T-helper 1 cell (primary cell): ENCODE results near the gene MEX3B.

Experiments
- DNase-seq, 5 donors: peaks; one replicate each; pipeline ENCODE4 v3.0.0-alpha.2; 2012 to 2020
- total RNA-seq, 4 donors: gene quantifications; one replicate each; lab custom pipeline; 2026; lab: John Stamatoyannopoulos, UW

MEX3B gene
- total RNA-seq, result 2.1 to 13.8 (median 3.0) reads per million in 4 donors

- peak; percentile 67 to 93 (median 76) for DNase-seq
Measured at GRCh38 chr15:82045892-82046665, at the start of gene MEX3B. TSS of gene MEX3B (minus strand) at chr15:82046018. CDS start at chr15:82045705, 313 bp downstream.

DNA sequence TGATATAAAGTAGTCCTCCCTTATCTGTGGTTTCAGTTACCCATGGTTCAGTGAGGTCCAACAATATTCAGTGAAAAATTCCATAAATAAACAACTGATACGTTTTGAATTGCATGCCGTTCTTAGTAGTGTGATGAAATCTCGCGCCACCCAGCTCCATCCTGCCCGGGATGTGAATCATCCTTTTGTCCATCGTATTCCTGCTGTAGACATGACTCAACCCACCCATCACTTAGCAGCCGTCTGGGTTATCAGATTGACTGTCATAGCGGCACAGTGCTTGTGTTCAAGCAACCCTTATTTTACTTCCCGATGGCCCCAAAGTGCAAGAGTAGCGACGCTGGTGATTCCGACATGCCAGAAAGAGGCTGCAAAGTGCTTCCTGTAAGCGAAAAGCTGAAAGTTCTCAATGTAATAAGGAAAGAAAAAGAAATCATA, 48.0 kb upstream of the MEX3B start:
- DNase-seq, result no peak

DNA sequence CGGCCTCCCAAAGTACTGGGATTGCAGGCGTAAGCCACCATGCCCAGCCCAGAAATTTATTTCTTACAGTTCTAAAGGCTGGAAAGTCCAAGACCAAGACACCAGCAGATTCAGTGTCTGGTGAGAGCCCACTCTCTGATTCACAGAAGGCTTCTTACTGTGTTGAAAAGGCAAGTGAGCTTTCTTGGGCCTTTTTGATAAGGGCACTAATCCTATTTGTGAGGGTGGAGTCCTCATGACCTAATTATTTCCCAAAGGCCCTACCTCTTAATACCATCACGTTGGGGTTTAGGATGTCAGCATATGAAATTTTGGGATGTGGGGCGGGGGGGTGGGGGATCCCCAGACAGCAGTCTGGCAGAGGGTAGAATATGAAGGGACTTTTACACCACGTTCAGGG, 47.5 kb upstream of the MEX3B start:
- DNase-seq, result no peak

DNA sequence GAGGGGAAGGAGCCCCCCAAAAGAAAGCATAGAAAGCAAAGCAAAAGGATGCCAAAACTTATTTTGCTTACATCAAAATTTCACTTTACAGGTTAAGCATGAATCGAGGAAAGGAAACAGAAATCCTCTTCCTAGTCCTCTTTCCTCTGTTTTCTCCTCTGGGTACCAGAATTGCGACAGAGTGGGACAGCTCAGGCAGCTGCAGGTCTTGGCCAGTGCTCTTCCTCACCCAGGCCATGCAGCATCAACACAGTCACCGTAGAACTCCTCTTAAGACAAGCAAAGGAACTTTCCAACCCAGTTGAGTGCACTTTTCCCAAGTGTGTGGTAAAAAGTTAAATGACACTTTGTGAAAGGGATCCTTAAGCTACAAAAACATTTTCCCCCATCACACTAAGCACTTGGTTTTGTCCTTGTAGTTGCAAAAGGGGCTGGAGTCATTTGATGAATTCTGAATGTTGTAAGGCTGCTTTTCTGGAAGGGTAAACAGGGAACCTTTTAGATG, 45.9 kb upstream of the MEX3B start:
- no peak for DNase-seq

DNA sequence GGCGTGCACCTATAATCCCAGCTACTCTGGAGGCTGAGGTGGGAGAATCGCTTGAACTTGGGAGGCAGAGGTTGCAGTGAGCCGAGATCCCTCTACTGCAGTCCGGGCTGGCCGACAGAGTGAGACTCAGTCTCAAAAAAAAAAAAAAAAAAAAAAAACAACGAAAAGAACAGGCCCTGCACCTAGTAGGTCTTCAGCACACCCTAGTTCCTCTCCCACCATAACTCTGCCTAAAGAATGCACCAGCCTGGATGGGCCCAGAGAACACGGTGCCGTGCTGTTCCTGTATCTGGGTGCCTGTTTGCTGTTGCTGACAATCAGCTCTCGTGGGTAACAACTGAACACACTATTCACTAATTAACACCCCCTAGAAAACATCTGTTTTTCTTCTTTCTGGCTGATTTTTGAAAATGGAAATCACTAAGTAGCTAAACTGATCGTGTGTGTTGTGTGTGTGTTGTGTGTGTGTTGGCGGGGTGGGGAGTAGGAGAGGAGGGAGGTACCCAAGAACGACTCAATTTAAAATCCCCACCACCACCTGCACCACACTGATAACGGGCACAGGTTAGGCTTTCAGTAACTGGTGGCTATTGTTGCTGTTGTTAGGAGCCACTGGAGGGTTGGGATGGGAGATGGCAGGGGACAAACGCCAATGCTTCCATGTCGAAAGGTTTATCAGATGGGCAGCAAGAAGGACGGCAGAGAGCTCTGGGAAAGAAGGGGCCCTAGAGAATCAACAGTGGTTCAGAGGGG, 40.6 kb upstream of the MEX3B start:
- no peak for DNase-seq

- DNase-seq, result no peak
Measured at GRCh38 chr15:82081914-82082762, 36.3 kb upstream of the MEX3B start.

GRCh38 chr15:82080774-82081173, 35.0 kb upstream of the MEX3B start:
- DNase-seq, result no peak

DNA sequence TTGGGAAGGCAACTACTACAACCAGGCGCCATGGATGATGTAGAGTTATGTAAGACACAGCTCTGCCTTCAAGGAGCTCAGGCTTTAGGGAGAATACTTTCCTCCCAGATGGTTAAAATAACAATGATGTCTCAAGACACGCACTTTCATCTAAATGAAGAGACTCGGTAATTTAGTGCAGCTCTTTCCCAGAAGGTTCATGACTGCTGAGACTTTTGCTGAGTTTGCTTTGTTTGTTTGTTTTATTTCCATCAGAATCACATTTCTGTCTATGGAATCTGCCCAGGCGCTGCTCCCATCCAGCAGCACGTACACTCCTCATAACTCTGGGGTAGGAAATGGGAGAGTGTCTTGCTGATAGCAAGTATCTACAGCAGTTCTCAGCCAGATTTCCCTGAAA, 33.9 kb upstream of the MEX3B start:
- no peak for DNase-seq

GRCh38 chr15:82074610-82075009, 28.8 kb upstream of the MEX3B start:
- no peak for DNase-seq

- no peak for DNase-seq
Measured at GRCh38 chr15:82072926-82073537, 27.2 kb upstream of the MEX3B start.

- no peak for DNase-seq
Measured at GRCh38 chr15:82066455-82066854, 20.6 kb upstream of the MEX3B start.

DNA sequence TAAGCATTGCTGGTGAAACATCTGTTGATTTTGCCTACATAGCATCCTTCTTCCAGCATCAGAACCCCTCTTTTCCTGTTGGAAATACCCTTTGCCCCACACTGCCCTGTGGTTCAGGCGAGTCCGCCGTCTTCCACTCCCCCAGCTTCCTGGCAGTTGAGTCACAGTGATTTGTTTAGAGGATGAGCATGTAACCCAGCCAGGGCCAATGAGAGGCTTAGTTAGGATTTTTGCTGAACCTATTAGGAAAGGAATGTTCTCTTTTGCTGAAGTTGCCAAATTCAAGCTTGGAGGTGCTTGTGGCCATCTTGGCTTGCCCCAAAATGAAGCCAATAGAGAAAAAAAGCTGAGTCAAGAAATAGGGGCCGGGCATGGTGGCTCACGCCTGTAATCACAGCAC, 19.0 kb upstream of the MEX3B start:
- no peak for DNase-seq

GRCh38 chr15:82062479-82063454, 16.9 kb upstream of the MEX3B start:
- no peak for DNase-seq

- no peak for DNase-seq
Measured at GRCh38 chr15:82060817-82061216, 15.0 kb upstream of the MEX3B start.

DNA sequence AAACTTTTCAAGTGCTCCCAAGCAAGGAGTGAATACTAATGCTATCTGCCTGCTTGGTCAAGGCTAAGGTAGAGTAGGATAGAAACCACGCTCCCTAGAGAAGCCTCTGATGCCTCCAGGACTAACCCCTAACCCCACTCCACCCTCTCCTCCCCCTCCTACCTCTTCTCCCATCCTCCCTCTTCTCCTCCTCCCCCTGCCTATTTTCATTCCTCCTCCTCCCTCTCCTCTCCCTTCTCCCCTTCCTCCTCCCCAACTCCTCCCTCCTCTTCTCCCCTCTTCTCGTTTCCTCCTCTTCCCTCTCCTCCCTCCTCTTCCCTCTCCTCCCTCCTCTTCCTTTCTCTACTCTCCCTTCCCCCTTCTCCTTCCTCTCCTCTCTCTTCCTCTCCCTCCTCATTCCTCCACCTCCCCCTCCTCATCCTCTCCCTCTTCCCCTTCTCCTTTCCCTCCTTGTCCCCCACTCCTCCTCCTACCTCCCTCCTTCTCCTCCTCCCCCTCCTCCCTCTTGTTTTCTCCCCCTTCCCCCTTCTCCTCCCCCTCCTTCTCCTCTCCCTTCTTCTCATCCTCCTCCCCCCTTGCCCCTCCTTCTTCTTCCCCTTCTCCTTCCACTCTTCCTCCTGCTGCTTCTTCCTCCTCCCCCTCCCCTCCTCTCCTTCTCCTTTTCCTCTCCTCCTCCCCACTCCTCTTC, 12.8 kb upstream of the MEX3B start:
- no peak for DNase-seq

DNA sequence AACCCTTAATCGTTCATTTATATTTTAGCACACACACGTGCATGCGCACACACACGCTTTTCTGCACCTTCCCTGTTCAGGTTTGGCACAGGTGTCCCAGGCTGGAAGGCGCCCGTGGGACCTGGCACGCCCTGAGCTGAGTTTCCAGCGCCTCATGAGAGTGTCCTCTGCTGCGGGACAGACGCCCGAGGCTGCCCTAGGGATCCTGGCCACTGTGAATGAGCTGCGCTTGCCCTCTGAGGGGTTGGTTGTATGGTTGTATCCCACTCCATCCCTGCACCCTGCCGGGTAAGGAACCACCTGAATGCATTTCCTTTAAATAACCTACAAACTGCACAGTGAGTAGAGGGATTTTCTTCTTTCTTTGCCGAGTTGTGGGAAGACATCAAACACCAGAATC, 12.2 kb upstream of the MEX3B start:
- no peak for DNase-seq

DNA sequence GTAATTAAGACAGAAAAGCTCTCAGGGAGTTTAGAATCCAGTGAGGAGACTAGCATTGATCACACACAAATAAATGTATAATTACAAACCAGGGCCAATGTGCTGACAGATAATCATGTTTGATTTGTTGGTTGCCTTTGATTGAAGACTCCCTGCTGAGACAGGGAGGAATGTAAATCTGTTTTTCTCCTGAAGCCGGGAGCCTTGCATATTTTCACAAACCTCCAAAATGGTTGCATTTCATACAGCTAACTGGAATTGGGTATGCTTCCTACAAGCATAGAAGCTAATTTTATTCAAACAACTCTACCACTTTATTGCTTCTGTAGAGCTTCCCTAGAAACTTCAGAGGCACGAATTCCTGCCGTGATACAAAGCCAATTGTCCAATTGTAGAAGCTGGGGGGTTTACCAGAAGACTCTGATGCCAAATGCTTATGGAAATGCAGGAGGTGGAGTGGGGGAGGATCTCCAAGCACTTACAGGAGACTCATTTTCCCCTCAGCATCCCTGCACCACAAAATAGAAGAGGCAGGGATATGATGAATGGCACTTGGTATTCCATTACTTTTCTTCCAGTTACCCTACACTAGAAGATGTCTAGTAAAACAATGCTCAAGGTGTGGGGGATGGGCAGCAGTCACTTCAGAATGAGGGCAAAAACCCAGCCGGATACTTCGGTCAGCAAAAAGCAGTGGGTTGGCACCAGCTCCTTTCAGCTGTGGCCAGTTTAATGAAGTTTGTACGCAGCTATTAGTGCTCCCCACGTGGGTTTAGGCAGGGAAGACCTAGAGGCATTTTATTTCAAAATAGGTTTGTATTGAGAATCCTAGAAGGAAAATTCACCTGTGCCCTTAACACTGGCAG, 11.4 kb upstream of the MEX3B start:
- no peak for DNase-seq

DNA sequence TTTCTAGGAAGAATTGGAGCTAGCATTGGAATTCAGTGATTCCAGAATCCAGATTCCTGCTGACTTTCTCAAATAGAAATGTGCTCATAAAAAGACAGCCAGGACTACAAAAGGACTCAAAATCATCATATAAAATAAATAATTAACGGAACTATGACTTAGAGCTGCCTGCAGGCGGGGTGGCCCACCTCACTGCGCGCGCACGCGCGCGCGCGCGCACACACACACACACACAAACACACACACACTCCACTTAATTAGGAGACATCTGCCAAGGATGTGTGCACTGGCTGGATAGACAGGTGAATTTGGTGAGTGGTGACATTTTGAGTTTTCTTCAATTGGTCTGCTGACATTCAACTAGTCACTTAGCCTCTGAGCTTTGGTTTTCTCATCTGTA, 6.9 kb upstream of the MEX3B start:
- no peak for DNase-seq

- DNase-seq, result no peak
Measured at GRCh38 chr15:82051664-82052063, 5.8 kb upstream of the MEX3B start.

DNA sequence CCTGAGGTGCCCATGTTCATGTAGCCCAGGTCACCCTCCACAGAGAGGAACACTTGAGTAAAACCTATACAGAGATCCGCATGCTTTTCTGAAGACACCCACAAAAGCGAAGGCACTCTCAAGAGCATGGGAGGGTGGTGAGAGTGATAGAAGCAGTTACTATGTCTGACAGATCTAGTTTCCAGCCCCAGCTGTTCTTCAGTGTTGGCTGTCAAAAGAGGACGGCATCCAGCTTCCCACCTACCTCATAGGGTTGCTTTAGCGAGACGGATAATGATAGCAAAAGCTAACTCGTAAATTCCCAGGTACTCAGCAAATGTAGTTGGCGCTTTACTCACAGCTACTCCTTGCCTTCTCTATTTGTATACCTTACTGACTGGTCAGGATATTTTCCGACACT, 3.0 kb upstream of the MEX3B start:
- no peak for DNase-seq
